GM18909 (cell line): Measurements from ENCODE around the gene NOS1AP.
"Not testable (repeated sequence)": the region's sequence is repeated elsewhere in the genome, so short reads cannot be mapped to it uniquely, and the experiment has no call there.

Experiments
- ATAC-seq: cut with Tn5 transposase; IDR thresholded peaks from one replicate; pipeline ENCODE4 v1.9.1; 2021; ENCODE audit warnings: mild to moderate bottlenecking; ENCODE audit not compliant: unreplicated experiment, poor library complexity

Gene NOS1AP

GRCh38 chr1:162069334-162070093 is at the start of gene NOS1AP:
Gene NOS1AP (plus strand): TSS chr1:162069691. CDS start chr1:162070178, 487 bp downstream.
- ATAC-seq: peak; percentile 97

- no peak for ATAC-seq
Observed at GRCh38 chr1:162020150-162020549, 49.3 kb upstream of the NOS1AP start.

DNA sequence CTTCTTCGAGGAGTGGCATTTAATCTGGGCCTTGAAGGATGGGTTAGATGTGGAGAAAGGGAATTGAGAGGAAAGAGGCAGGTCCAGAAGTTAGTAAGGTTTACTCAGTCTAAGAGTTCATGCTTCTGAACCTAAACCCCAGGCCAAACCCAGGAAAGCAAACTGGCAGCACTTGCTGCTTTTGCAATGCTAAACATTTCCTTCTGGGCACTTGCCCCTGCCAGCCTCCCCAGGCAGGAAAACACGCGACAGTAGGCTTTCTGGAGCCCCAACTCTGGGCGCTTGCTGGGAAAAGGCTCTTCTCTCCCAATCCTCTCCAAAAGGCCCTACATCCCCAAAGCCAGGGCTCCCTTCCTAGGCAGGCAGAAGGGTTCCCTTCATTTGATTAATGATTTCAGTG is 48.4 kb upstream of the NOS1AP start:
- ATAC-seq: no peak

- ATAC-seq: no peak
Observed at GRCh38 chr1:162022626-162023025, 46.9 kb upstream of the NOS1AP start.

GRCh38 chr1:162023181-162023546 is 46.3 kb upstream of the NOS1AP start:
- ATAC-seq: no peak

DNA sequence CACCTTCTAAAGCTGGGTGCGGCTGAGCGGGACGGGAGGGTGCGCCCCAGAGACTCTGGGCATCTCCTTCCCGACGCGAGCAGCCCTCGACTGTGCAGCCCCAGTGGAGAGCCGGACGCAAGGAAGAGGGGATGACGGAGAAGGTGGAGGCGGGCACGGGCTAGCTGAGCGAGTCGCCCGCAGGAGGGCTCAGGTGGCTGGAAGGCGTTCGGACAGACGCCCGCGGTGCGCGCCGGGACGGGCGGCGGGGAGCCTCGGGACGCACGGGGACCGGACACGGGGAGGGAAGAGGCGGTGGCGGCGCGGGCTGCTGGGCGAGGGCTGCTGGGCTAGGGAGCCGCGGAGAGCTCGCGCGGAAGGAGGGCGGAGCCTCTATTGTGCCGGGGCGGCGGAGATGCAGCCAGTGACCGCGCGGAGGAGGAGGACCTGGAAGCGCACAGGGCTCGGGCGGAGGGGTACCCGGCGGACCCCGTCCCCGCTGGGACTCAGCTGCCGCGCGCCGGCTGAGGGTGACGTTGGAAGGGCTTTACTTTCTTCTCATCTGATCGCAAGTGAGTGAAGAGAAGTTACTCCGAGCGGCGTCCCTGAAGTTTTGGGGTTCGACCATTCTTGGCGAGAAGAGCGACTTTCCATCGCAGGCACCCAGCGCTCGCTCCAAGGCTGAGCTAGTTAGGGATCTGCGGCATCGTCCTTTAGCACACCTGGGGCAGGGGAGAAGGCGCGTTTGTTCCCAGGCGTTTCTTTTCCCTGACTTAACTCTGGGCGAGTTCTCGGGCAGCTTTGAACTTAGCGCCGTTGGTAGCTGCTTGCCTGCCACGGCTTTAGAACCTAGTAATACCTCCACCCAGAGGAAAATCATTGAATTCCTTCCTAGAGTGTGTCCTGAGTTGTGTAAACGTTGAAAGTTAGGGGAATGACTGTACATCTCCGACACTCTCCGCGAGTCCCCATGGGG is 45.7 kb upstream of the NOS1AP start, which contains the start of gene OLFML2B:
Gene OLFML2B, minus strand, starts transcription at position 323 of the 955 bp plus-strand sequence. CDS start 439 bp downstream, outside the sequence.
- ATAC-seq: peak; percentile 62

- no peak for ATAC-seq
Observed at GRCh38 chr1:162025541-162025940, 44.0 kb upstream of the NOS1AP start.

GRCh38 chr1:162026881-162027280 is 42.6 kb upstream of the NOS1AP start:
- ATAC-seq: no peak

GRCh38 chr1:162028726-162029125 is 40.8 kb upstream of the NOS1AP start:
- peak; percentile 77 for ATAC-seq

- no peak for ATAC-seq
Observed at GRCh38 chr1:162029157-162029556, 40.3 kb upstream of the NOS1AP start.

DNA sequence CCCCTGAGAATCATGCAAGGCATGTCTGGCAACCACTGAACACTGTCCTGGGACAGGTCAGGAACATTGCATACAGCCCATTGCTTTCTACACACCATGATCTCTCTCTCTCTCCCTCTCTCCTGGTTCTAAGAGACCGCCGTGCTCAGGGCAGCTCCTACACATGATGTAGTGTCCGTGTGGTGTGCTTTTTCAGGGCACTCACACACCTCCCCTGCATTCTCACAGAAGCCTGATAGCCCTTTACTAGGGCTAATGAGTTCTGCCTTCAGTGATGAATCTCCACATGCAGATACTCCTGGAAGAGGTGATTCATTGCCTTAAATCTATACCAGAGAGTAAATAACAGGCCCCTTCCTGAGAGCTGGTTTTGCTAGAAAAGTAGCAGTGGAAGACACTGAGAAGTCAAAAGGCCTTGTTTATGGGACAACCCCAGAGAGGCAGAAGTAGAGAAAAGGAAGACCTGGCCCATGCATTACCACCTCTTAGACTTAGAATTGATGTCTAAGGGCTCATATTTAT is 38.7 kb upstream of the NOS1AP start:
- ATAC-seq: no peak

DNA sequence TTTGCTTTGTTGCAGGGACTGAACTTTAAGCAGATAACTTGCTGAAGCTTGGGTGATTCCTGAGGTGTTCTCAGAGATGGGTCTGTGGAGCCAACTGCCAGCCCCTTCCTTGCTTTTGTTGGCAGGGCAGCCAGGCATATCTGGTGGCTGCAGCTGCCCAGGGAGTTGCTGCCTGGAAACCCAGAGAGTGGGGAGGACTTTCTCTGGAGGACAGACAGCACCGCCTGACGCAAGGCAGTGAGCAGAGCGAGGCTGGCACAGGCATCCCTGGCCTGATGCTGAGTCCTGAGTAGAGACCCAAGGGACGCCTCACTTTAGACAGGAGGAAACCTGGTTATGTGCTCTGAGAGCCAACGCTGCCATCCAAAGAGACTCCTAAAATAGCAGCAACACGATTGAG is 36.1 kb upstream of the NOS1AP start:
- no peak for ATAC-seq

DNA sequence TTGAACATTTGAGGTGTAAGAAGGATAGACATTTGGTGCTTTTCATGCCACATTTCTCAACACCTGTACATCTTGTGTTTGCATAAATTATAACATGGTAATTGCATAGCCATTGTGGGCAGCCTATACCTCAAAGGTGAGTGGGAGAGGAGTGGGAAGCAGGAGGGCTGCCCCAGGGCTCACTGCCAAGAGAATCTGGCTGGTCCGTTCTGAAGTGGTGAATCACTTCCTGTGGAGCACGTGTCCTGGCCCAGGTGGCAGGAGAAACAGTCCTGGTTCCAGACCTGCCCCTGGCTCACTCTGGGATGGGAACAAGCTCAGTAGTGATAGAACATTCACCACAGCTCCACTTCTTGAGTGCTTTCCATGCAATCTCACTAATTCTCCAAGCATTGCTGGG is 34.2 kb upstream of the NOS1AP start:
- no peak for ATAC-seq

GRCh38 chr1:162036163-162036562 is 33.3 kb upstream of the NOS1AP start:
- ATAC-seq: no peak

DNA sequence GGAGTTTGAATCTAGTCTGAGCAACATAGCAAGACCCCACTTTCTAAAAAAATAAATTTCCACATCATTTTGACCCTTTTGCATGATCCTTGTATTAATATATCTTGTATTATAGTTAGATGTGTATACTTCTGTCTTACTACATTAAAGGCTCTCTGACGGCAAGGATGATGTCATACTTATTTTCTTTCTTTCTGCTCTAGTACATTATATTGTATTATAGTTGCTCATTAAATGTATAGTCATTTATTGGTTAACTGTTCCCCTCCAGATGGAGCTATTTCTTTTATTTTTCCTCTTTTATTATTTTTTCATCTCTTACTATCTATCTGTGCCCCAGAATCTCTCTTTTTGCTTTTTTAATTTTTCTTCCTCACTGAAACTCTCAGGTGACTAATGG is 30.9 kb upstream of the NOS1AP start:
- no peak for ATAC-seq

GRCh38 chr1:162040001-162040400 is 29.5 kb upstream of the NOS1AP start:
- no peak for ATAC-seq

- ATAC-seq: no peak
Observed at GRCh38 chr1:162040657-162041056, 28.8 kb upstream of the NOS1AP start.

DNA sequence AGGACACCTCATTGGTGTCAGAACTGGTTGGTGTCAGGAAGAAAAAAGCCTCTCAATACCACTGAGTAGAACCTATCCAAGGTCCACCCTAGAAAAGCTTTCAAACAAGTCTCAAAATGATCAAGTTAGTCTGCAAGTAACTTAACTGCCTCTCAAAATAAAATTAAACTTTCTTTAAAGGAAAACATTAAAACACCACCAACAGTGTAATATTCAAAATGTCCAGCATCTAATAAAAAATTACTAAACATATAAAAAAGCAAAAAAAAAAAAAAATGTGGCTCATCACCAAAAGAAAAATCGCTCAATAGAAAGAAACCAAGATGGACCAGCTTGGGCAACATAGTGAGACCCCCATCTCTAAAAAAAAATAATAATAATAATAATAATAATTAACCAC is 27.1 kb upstream of the NOS1AP start:
- ATAC-seq: no peak

- ATAC-seq: no peak
Observed at GRCh38 chr1:162046921-162047320, 22.6 kb upstream of the NOS1AP start.

GRCh38 chr1:162053949-162054348 is 15.5 kb upstream of the NOS1AP start:
- ATAC-seq: not testable (repeated sequence)

DNA sequence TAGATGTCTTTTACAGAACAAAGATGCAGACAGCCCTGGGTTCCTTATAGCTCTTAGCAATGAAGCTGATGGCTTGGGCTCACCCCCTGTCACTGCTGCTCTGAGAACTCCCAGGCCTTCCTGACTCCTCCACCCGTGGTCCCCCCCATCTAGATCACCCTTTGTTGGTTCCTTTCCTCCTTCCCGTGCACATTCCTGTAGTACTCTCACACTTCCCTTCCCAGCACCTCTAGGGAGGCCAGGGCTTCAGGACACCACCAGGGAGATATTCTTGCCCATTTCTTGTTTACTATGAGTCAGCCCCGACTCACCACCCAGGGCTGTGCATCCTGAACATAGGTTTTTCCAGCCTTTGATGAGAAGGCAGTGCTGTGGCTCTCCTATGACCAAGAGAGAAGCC is 14.4 kb upstream of the NOS1AP start:
- ATAC-seq: no peak
